GM21360 (cell line): ENCODE data around the gene GSG1L.

Experiments
- ATAC-seq: cut with Tn5 transposase; IDR thresholded peaks from one replicate; pipeline ENCODE4 v1.9.1; 2021; ENCODE audit warnings: mild to moderate bottlenecking, moderate library complexity; ENCODE audit not compliant: unreplicated experiment

GSG1L gene

DNA sequence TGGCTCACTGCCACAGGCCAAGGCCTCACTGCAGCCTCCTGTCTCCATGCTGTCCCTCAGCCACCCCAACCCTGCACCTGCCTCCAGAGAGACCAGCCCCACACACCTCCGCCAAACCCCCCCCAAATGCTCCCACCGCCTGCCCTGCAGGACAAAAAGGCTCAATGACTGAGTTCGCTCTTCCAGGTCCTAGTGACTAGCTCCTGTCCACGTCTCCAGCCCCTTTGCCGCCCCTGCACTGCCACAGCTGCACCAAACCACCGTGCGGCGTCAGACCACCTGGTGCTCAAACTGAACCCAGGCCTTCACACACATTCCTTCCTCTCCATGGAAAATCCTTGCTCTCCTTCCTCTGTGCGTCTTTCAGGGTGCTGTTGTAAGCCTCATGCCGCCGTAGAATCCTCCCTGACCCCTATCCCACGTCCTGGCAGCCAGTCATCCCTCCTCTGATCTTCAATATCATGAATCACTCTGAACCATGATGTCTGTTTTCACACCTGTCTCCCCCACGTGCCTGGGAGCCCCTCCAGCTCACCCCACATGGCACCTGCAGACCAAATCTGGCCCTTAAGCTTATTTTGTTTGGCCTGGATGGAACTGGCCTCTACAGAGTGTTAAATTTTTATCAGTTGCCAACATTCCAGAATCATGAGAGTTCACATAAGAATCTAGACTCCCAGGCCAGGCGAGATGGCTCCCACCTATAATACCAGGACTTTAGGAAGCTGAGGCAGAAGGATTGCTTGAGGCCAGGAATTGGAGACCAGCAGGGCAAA is 4.3 kb upstream of the GSG1L start:
- ATAC-seq = no peak

DNA sequence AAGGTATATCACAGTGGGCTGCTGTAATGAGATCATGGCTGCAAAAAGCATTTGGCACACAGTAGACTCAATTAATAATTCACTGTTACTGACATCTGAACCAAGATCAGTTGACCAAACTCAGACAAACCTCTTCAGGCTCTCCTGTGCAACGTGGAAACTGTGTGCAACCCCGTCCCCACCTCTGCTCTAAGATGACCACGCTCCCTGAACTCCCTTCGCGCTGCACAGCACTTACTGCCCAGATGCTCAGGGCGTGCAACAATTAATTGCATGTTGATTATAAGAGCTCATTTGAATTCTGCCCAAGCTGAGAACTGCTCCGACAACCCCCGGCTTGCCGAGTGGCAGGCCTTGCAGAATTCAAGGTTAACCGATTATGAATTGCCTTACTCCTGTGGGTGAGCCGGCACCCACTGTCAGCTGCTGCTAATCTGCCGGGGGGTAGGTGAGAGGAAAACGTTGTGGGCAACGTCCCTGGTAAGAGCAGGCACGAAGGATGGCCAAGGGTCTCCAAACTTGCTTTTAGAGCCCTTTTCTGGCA is 1.3 kb upstream of the GSG1L start:
- no peak for ATAC-seq

DNA sequence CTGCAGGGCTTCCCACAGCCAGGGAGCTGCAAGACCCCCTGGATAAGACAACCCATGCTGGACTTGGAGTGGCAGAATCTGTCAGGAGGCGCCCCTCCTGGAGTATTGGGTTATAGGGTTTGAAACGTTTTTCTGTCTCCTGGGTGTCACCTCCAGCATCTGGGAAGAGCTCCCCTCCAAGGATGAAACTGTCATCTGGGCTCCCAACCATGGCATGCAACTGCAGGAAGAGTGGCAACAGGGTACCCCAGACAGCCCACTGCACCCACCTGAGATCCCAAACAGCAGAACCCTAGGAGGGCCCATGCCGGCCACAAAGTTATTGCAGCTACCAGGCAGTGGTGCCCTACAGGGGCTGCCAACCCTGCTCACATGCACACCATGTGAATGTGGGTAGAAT is 636 bp upstream of the GSG1L start:
- no peak for ATAC-seq

DNA sequence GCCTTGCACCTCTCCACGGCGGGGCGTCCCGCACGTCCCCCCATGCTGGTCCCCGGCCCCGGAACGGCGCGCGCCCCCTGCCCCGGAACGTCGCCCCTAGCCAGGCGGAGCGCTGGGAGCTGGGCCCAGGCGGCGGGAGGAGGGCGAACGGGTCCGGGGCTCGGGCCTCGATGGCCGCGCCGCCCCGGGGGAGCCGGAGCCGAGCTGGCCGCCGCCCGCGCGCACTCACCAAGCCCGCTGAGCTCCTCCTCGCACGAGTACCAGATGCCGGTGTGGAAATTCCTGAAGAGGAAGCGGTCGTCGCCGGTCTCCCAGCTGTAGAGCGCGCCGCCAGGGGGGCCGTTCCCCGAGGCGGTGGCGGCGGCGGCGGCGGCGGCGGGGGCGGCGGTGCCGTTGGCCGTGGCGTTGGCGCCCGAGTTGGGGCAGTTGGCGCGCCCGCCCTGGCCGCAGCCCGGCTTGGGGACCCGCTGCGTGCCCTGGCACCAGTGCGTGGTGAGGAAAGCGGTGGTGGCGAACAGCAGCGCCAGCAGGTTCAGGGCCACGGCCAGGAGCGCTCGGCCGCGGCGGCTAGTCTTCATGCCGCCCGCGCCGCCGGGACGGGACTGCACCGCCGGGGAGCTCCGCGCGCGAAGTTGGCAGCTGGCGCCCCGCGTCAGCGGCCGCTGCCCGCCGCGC is 530 bp downstream of the GSG1L start:
- ATAC-seq = no peak

DNA sequence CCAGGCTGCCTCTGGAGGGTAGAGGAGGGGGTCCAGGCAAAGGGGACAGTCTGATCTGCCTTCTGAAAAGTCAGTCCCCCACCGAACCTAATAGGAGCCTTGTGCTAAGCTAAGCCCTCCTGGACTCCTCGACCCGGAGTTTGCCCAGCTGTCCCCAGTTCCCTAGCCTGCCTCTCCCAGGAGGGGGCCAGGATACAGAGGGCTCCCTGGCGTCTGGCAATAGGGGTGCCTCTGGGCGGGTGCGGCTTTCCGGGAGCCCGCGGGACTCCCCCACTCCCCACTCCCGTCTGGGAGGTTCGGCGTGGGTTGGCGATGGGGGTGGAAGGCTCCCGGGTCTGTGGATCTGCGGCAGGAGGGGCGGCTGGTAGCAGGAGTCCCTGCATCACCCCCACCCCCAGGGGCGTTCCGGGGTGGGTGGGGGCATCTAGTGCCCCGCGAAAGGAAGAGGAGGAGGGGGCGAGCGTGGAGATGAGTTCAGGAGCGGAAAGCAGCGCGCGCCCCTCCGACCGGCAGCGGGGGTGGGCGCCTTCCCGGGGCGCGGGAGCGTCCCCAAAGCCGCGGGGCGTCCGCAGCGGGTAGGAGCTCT is 1.2 kb downstream of the GSG1L start:
- ATAC-seq = no peak

- ATAC-seq = no peak
Observed at GRCh38 chr16:28061352-28062101, 2.0 kb downstream of the GSG1L start.

DNA sequence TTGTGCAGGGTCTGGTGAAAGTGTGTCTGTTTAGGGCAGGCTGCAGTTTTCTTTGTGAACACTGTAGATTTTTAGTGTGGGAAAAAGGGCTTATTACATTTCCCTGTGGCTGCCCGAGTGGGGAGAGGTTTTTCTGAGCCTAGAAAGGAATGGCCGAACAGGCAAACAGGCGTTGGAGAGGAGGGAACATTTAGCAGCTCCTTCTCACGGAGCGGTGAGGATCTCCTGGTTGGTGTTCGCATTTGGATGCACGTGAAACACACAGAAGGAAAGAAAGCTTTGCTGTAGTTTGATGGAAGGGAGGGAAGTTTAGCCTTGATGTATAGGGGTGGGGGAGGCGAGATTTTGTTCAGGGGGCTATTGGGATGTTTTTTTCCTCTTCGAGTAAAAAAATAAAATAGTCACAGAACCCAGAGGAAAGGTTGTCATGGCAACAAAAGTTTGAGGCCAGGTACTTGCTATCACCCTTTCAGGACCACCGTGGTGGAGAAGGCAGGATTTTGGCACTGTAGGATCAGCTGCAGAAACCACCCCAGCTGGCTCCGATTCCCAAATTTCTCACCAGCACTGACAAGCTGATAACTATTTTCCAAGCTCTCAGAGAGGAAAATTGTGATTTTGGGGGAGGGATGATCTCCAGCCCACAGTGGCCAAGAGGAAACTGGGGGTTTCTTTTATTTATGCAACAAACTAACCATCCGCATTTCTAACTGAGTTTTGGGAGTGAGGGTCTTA is 3.5 kb downstream of the GSG1L start:
- no peak for ATAC-seq

- ATAC-seq = no peak
Observed at GRCh38 chr16:28058839-28059589, 4.5 kb downstream of the GSG1L start.

DNA sequence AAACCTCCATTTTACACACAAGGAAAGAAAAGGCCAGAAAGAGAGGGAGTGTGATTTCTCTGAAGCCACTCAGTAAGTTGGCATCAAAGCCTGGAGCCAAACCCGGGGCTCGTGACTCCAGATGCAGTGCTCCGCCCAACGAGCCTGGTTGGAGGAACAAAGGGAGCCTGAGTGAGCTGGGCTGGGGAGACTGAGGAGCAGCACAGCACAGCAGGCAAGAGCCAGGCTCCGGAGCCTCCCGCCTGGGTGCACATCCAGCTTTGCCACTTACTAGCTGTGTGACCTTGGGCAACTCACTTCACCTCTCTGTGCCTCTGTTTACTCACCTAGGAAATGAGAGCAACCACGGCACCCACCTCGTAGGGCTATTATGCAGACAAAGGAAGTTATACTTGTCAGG is 5.6 kb downstream of the GSG1L start:
- no peak for ATAC-seq

GRCh38 chr16:28053461-28053860 is 10.1 kb downstream of the GSG1L start:
- ATAC-seq = no peak

DNA sequence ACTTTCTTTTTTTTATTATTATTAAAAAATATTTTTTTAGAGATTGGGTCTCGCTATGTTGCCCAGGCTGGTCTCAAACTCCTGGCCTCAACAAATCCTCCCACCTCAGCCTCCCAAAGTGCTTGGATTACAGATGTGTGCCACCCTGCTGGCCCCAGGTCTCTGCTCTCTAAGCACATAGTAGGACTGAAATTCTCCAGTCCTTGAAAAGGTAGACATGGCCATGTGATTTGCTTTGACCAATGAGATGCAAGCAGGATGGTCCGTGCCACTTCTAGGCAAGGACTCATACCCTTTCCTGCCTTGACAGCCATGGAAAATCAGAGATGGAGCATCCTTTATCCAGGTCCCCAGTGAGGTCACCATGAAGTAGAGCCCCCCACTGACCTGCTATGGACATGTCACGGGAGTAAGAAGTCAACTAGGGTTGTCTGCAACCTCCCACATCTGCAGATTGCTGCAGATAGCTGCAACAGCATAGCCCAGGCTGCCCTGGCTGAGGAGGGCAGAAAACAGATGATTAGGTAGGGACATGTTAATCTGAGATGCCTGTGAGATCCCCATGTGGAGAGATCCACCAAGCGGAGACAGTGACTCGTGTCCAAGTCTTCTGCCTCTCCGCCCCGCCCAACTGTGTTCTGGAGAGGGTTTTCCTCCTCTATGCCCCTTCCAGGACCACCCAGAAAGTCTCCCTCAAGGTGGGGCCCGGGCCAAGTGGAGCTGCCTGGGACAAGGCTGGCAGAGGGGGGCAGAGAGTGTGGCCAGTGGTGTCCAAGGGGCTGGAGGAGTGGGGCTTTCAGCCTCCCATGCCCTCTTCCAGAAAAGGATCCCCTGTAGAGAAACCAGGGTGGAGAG is 11.0 kb downstream of the GSG1L start:
- ATAC-seq = no peak

DNA sequence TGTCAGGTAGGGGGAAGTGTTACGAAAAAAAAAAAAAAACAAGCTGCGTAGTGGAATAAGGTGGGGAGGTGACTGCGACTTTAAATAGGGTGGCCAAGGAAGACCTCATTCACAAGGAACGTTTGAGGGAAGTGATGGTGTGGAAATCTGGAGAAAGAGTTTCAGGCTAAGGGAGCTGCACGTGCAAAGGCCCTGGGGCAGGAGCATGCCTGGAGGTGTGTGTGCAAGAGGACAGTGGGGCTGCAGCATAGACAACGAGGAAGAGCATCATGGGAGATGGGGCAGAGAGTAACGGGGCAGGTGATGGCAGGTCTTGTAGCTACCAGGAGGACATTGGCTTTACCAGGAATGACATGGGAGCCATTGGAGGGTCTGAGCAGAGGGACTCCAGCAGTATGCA is 12.0 kb downstream of the GSG1L start:
- ATAC-seq = no peak

- ATAC-seq = no peak
Observed at GRCh38 chr16:28042811-28043210, 20.7 kb downstream of the GSG1L start.

DNA sequence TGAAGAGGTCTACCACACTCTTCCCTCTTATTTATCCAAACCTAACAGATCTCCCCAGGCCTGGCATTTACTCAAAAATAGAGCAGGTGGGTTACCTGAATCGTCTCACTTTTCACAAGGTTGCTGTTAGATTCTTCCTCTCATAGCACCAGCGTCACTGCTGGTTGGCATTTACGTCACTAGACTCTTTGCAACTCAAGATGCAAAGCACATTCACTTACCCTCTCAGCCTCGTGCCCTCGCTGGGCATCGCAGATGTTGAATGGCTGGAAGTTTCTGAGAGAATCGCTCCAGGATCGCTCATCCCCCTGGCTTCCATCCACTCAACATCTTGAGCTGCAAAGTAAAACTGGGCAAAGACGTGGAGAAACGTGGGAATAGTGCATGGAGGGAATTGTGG is 21.9 kb downstream of the GSG1L start:
- no peak for ATAC-seq

- ATAC-seq = no peak
Observed at GRCh38 chr16:28040039-28040438, 23.5 kb downstream of the GSG1L start.

- ATAC-seq = no peak
Observed at GRCh38 chr16:28039493-28039892, 24.0 kb downstream of the GSG1L start.

DNA sequence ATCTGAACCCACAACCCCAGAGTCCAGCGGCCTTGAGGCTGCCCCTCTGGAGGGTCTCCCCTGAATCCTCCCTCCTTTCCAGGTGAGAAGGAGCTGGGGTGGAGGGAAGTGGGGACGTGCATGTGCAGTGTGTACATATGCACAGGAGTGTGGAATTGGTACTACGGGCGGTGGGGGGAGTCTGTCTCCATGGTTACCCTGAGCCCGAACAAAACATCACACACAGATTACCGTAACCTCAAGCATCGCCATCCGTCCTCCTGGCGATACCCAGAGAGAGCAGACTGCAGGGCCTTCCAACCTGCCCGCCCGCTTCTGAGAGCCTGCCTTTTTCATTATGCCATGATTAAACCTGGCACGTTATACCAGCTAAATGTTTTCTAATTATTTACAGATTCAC is 25.1 kb downstream of the GSG1L start:
- no peak for ATAC-seq

DNA sequence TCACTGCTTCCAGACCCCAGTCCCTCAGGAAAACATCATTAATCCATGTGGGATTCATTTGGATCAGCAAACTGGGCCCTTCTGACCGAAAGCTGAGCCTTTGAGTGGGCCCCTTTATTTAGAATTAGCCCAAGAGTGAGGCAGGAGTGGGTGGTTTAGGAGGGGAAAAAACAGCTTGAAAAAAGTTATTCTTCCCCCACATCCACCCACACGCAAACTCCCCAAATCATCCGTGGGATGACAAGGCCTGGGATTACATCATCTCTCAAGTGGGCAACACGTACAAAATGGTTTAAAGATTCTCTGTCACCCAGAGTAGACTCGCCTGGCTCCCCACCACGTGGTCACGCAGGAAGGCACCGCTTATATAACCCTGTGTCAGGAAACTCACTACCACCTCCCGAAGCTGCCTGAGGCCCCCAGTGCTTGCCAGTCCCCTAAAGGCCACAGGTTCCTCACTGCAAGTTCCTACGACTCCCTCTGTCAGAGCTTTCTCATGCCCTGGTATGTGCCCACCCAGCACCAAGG is 27.6 kb downstream of the GSG1L start:
- no peak for ATAC-seq

DNA sequence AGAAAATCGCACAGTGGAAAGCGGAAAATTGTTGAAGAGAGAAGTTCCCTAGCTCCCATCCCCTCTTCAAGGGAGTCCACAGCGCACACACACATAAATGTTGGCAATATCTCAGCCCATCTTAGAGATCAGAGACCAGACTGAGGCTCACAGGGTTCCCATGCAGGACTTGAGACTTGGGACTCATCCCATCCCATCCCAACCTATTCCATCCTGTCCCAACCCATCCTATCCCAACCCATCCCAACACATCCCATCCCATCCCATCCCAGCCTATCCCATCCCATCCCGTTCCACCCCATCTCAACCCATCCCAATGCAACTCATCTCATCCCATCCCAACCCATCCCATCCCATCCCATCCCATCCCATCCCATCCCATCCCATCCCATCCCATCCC is 29.6 kb downstream of the GSG1L start:
- ATAC-seq = no peak
